LoVo (cell line): Measurements from ENCODE around the gene CAMTA1.

ENCODE experiments used
- DNase-seq: peaks from one replicate; pipeline ENCODE4 v3.0.0-alpha.2; 2016; ENCODE audit warnings: low spot score

The CAMTA1 gene

GRCh38 chr1:7500381-7501083, 715.3 kb downstream of the CAMTA1 start:
- no peak for DNase-seq

GRCh38 chr1:7501084-7501491, 715.8 kb downstream of the CAMTA1 start:
- no peak for DNase-seq

GRCh38 chr1:7501723-7502603, 716.7 kb downstream of the CAMTA1 start:
- DNase-seq: no peak

- DNase-seq: no peak
Measured at GRCh38 chr1:7503691-7504437, 718.6 kb downstream of the CAMTA1 start.

- no peak for DNase-seq
Measured at GRCh38 chr1:7504438-7504720, 719.1 kb downstream of the CAMTA1 start.

GRCh38 chr1:7505094-7505770, 720.0 kb downstream of the CAMTA1 start:
- DNase-seq: no peak

- no peak for DNase-seq
Measured at GRCh38 chr1:7505771-7506453, 720.7 kb downstream of the CAMTA1 start.

GRCh38 chr1:7506454-7507284, 721.4 kb downstream of the CAMTA1 start:
- DNase-seq: no peak

- no peak for DNase-seq
Measured at GRCh38 chr1:7507285-7508019, 722.2 kb downstream of the CAMTA1 start.

- DNase-seq: no peak
Measured at GRCh38 chr1:7508052-7508933, 723.0 kb downstream of the CAMTA1 start.

- no peak for DNase-seq
Measured at GRCh38 chr1:7508934-7509519, 723.8 kb downstream of the CAMTA1 start.

- no peak for DNase-seq
Measured at GRCh38 chr1:7509598-7509997, 724.3 kb downstream of the CAMTA1 start.

GRCh38 chr1:7510389-7510931, 725.2 kb downstream of the CAMTA1 start:
- DNase-seq: no peak

GRCh38 chr1:7511381-7511780, 726.1 kb downstream of the CAMTA1 start:
- no peak for DNase-seq

GRCh38 chr1:7513081-7513480, 727.8 kb downstream of the CAMTA1 start:
- DNase-seq: no peak

GRCh38 chr1:7515175-7515574, 729.9 kb downstream of the CAMTA1 start:
- no peak for DNase-seq

GRCh38 chr1:7515904-7516303, 730.6 kb downstream of the CAMTA1 start:
- DNase-seq: no peak

GRCh38 chr1:7516341-7516740, 731.1 kb downstream of the CAMTA1 start:
- DNase-seq: no peak
